Hematopoietic multipotent progenitor cell treated with erythropoietin and hydrocortisone succinate and interleukin-3 and kit ligand, for 4 days (in vitro differentiated cells): Measurements from ENCODE around the gene PELO.
A peak's percentile ranks its signal among the peaks of the same experiment; 100 is the strongest.

Source experiments
- DNase-seq: peaks from one replicate; pipeline ENCODE4 v3.0.0-alpha.2; 2015

The PELO gene

DNA sequence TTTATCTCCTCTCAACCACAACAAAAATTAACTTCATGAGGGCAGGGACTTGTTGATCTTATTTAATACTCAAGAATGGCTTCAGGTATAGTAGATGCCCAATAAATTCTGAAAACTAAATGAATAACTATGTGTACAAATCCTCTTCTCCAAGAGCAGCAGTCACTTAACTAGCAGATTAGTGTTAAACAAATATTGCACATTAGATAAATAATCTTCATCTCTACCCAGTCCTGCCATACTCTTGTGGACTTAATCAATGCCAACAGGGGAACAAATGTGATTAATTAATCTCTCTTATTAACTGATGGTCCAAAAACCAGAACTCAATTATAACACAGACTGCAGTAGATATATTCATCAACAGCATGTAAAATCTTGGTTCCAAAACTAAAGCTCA is 15.0 kb upstream of the PELO start:
- DNase-seq, result no peak

DNA sequence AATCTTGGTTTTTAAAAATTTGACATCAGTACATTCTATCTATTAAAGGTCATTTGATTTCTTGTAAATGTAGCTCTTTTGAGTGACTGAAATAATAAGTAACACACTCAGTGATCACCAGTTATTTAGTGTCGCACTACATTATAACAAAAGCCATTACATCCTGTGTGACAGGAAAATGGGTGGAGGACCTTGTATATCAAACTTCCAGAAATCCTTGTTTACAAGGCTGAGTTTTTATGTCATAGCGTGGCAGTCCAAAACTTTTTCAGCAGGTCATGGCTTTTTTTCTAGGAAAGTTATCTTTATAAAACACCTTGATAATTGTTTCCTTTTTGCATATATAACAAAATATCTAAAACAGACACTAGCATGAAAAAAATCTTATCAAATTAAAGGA is 14.4 kb upstream of the PELO start:
- no peak for DNase-seq

DNA sequence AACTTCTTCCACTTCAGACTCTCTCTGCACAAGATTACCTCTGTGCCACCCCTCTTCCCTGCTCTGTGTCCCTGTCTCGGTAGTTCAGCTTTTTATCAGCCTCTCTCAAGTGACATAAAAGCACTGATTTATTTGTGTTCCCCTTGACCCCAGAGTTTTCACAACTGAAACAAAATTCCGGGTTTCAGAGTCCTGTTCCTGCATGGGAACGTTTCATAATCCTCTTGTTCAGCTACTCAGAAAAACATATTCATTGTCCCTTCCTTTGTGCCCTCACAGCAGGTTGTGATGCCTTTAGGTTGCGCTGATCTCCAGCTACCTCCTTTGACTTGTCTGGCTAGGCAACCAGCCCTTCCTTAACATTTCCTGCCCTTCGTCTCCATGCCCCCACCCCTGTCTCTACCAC is 13.7 kb upstream of the PELO start:
- no peak for DNase-seq

- DNase-seq, result no peak
Observed at GRCh38 chr5:52776116-52776515, 11.6 kb upstream of the PELO start.

DNA sequence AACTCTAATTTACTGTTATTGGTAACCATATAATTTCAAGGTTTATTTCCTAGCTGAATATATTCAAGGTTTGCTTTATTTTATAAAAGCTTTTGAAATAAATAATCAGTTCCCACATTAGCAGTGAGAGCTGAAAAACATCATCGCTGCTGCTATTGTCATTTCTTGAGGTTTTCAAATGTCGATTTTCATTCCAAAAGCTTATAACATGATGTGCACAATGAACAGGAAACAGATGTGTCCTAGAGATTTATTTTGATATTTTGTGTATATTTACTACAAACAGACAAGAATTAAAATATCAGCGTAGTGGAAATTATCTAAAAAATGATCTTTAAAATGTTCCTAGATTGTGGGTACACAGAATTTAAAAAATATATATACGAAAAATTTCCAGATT is 10.5 kb upstream of the PELO start:
- no peak for DNase-seq

DNA sequence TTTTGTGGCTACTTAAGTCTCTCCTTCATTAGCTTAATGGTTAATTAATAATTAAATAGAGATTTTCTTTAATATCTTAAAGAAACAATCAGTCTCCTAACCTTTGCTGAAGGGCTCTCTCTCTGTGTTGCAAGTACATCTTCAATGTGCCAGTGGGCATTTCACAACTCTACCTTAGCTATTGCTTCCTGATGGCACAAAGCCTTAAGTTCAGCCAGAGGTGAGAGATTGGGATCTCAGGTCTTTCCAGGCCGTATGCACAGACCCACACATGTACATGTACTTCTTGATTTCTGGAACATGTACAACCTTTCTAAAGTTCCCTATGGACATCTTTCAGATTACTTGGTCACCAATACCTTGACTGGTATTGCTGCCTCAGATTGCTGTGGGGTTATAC is 8.9 kb upstream of the PELO start:
- DNase-seq, result no peak

GRCh38 chr5:52779213-52779612 is 8.5 kb upstream of the PELO start:
- no peak for DNase-seq

DNA sequence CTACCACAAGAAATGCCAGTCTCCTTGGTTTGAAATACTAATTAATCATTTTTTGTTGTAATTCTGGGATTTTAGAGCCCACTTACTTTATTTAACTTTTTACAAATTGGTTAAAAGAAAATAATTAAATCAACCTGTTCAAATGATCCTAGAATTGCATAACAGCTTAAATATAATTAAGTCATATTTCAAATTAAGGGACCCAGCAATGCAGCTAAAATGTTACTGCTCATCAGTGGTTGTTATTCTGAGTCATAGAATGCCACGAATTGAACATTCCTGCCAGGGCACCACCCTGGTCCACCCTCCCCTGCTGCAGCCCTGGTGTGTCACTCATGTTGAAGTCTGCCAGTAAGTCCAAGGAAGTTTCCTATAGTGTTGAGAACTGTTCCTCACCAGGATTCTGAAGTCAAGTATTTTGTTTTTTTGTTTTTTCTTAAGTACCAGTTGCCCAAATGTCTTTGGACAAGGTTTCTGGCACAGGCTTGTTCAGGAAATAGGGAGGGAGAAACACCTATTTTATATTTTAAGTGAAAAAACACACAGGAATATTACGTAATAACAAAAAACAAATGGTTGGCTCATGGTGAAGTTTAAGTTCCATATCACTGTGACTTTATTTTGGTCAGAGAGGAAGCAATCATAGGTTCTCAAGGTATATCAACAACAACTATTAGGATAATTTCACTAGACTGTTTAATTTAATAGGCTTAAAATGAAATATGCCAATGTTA is 4.3 kb upstream of the PELO start:
- no peak for DNase-seq

DNA sequence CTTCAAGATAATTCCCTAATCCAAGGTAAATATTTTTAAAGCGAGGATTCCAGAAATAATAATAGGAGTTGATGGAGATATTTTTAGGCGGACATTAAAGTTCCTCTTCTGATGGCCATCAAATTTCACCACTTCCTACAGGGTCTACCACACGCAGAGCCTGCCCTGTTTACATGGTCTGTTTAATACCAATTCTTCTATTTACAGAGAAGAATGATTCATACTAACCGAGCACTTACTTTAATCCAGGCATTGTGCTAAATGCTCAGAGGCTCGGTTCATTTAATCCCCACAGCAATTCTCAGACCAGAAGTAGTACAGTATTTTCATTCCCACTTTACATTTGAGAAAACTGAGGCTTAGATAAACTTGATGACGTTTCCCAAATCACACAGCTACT is 3.0 kb upstream of the PELO start:
- peak; percentile 37 for DNase-seq

GRCh38 chr5:52786391-52786790 is 1.3 kb upstream of the PELO start:
- DNase-seq, result no peak

DNA sequence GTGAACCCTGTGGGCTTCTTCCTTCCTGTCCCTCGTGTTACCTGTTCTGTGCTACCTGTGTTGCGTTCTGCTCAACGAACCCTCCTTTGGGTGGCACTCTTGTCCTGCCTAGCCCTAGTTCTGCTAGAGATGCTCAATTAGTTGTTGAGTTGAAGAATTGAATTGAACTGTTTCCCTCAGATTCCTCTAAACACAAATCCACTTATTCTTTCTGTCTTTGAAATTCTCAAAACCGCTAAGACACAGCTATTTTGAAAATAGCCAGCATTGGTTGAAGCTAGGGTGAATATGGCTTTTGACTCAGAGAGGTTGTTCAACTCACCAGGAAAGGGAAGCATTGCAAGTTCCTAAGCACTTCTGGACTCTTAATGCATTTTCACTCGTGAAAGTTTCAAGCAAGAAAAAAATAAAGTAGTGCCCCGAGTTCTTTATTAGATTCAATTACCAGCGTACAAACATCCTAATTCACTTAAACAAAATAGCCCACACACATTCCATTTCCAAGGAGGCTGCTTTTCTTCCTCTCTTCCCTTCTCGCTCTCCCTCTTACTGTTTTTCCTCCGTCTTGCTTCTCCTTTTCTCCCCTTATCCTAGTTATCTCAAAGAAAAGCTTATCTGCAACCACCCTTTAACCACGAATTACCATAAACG is 642 bp upstream of the PELO start:
- no peak for DNase-seq

DNA sequence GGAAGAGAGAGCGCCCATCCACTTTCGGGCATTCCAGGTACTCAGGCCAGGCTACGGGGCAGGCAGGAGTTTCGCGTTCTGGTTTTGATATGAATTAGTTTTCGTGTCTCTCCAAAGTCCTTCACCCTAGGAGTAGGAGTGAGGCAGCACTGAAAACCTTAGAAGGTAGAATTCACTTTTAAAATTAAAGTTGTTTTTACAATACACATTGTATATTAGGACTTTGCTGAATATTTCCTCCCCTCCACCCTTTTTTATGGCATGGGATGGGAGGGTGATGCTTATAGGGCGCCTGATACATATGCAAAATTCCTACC is 747 bp downstream of the PELO start:
- no peak for DNase-seq

- no peak for DNase-seq
Observed at GRCh38 chr5:52789378-52789777, 1.7 kb downstream of the PELO start.

GRCh38 chr5:52789851-52790250 is 2.1 kb downstream of the PELO start:
- DNase-seq, result no peak

DNA sequence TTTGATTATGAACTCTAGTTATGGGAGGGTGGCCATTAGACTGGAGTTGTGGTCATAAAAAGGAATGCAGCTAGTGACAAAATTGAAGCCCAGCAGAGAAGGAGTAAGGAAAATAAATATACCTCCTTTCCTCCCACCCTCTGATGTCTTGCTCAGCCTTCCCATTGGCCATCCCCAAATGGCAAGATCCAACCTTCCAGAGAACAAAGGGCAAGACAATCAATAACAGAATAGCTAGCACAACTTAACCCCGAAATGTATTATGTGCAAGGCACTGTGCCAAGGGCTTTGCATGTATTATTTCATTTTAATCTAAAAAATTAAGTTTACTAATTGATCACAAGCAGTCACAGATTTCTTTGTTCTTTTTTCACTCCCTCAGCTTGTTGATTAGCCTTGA is 3.6 kb downstream of the PELO start:
- DNase-seq, result no peak

- no peak for DNase-seq
Observed at GRCh38 chr5:52794519-52794918, 6.8 kb downstream of the PELO start.

GRCh38 chr5:52796031-52796430 is 8.3 kb downstream of the PELO start:
- DNase-seq, result no peak

GRCh38 chr5:52796516-52797103 is 8.9 kb downstream of the PELO start:
- DNase-seq, result no peak

DNA sequence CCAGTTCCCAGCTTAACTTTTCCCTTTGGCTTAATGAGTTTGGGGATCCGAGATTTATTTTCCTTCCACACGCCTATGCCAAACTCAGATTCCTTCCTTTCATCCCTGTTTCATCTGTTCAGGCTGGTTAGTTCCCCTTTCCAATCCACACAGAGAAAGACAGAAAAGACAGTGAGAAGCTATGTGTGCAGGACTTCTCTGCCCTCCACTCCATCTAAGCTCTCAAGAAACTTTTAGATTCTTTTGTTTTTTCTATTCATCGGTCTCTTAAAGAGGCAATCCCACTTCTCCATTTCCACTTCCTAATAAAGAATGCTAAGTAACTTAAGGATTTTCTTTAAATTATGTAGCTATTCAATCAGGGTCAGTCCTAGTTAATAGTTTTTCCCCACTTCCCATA is 11.2 kb downstream of the PELO start:
- peak; percentile 24 for DNase-seq

GRCh38 chr5:52799358-52799982 is 11.8 kb downstream of the PELO start:
- peak; percentile 50 for DNase-seq

DNA sequence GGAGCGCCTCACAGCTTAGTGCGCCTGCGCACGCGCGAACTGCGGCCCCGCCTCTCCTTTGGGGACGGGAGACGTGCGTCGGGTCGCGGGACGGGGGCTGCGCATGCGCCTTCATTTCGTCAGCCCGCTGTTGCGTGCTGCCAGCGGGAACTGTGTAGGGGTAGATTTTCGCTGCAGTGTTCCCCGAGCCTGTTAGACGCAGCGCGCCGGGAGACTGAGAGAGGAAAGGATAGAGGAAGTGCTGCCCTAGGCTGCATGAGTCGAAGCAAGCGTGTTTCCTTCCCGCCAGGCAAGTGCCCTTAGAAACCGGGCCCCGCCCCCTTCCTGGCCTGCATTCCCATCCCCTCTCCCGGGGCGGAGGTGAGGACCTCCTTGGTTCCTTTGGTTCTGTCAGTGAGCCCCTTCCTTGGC is 12.3 kb downstream of the PELO start:
- DNase-seq, result peak; percentile 98

DNA sequence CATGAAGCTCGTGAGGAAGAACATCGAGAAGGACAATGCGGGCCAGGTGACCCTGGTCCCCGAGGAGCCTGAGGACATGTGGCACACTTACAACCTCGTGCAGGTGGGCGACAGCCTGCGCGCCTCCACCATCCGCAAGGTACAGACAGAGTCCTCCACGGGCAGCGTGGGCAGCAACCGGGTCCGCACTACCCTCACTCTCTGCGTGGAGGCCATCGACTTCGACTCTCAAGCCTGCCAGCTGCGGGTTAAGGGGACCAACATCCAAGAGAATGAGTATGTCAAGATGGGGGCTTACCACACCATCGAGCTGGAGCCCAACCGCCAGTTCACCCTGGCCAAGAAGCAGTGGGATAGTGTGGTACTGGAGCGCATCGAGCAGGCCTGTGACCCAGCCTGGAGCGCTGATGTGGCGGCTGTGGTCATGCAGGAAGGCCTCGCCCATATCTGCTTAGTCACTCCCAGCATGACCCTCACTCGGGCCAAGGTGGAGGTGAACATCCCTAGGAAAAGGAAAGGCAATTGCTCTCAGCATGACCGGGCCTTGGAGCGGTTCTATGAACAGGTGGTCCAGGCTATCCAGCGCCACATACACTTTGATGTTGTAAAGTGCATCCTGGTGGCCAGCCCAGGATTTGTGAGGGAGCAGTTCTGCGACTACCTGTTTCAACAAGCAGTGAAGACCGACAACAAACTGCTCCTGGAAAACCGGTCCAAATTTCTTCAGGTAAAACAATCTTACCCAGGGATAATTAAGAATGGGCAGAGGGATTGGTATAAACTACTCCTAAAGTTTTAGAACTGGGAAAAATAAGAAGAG is 12.9 kb downstream of the PELO start:
- peak; percentile 80 for DNase-seq

DNA sequence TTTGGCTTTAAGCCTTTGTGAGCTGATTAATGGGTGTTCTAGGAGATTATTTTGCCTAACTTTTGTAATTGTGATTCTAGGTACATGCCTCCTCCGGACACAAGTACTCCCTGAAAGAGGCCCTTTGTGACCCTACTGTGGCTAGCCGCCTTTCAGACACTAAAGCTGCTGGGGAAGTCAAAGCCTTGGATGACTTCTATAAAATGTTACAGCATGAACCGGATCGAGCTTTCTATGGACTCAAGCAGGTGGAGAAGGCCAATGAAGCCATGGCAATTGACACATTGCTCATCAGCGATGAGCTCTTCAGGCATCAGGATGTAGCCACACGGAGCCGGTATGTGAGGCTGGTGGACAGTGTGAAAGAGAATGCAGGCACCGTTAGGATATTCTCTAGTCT is 13.6 kb downstream of the PELO start:
- no peak for DNase-seq
